Activated CD8-positive, alpha-beta memory T cell treated with anti-CD3 and anti-CD28 coated beads, Interleukin-2, amount 50 U/mL, for 4 hours (primary cell): Measurements from ENCODE around the gene SP7.
"Not testable (repeated sequence)": the region's sequence is repeated elsewhere in the genome, so short reads cannot be mapped to it uniquely, and the experiment has no call there.

Experiments used
- DNase-seq: peaks from one replicate; pipeline ENCODE4 v3.0.0-alpha.2; 2020

Gene SP7

DNA sequence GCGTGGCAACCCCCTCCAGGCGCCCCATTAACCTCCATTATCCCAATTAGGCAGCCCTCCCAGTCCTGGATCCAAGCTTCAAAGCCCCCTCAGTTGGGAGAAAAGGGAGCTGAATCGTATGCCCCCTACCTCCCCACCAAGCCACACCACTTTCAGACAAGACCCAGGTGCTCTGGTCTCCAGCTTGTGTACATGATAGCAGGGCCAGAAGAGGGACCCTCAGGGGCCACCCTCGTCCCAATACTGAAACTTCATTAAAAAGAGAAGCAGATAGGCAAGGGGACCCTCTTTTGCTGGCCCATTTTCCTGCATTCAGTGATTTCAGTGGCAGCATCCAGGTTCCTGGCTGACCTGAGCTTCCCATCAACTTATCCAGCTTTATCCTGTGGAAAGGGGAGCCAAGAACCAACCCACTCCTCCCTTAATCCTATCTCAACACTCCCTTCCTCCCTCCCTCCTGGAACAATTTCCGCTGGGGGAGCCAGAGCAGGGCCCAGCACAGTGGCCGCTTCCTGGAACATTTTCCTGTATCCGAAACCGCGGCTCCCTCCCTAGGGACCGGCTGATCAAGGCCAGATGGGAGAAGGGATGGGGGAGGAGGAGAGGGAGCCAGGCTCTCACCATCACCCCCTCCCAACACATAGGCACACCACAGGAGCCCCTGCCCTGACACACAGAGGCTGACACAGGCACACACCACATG is 9.5 kb upstream of the SP7 start:
- no peak for DNase-seq

DNA sequence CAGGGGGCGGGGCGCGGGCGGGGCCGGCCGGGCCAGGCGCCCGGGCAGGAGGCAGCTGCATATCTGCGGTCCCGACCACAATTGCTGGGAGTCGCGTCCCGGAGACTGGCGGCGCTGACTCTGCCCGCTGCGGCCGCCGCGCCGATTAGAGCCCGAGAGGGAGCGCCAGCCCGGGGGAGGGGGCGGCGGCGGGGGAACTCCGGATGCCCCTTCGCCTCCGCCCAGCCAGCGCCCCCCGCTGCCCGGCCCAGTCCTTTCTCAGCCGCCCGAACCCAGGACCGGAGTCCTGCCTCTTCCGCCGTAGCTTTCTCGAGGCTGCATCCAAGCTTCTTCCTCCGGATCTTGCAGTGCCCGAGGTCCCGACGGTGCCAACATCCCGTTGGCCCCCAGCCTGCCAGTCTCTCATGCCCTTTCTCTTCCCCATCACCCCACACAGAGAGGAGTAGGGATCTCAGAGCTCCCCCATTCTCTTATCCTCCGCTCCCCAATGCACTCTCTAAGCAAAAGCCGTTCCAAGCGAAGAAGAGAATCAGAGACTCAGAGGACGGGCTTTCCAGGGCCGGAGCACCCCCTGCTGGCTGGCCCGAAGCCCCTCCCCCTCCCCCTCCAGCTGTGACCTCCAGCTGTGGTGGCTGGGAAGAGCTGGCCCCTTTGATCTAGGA is 8.8 kb upstream of the SP7 start:
- peak; percentile 71 for DNase-seq

DNA sequence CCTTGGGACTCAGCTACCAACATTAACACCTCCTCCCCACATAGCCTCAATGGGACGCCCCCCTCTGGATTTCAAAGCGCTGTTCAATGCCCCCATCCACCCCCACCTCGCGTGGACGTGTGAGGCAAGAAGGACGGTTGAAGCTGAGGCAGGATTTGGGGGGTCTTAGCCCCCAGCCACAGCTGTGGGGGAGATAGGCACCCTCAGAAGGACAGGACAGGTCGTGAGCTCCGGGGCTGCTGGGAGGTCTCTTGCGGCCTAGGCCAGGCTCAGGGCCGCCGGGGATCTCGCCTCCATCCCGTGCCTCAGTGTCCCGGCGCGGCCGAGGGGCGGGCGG is 8.3 kb upstream of the SP7 start:
- no peak for DNase-seq

GRCh38 chr12:53343969-53344368 is 7.8 kb upstream of the SP7 start:
- DNase-seq, result no peak

DNA sequence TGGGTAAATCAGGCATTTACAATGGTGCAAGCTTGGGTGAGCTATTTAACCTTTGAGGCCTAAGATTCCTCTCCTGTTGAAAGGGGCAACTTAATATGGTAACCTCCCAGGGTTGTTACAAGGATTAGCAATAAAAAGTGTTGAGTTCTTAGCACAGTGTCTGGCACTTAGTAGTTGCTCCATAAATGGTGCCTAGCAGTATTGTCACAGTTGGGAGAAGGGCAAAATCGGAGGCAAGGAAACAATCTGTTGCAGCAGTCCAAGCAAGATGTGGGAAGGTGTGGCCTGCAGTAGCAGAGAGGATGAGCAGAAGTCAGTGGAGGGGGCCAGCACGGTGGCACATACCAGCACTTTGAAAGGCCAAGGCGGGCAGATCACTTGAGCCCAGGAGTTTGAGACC is 7.3 kb upstream of the SP7 start:
- DNase-seq, result no peak

DNA sequence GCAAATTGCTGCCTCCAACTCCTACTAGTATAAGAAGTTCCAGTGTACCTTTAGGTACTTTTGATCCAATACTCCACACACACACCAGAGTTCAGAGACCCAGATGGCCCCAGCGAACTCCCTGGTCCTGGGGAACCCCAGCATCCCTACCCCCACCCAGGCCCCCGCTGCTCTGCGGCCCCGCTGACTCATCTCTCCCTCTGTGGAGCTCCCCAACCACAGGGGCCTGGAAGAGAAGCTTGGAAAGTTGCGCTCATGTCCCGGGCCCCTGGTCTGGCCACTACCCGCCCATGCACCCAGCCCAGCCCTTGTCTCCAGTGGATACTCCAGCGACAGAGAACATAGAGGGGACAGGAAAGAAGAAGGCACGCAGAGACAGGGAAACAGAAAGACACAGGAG is 4.2 kb upstream of the SP7 start:
- DNase-seq, result no peak

DNA sequence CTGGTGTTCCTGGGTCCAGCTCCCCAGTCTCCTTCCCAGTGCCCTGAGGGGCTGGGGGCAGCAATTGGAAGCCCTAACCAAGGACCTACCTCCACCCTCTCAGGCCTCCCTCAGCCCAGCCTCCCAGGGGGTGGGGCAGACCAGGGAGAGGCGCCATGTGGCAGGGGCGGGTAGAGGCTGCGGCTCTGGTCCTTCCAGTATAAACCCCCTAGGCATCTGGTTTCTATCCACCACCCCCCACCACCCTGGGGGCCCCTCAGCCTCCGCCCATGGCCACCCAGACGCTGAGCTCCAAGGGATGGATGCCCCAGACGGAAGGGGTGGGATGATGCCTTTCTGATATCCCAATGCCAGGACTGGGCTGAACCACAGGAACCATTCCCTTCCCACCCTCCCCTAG is 2.8 kb upstream of the SP7 start:
- DNase-seq, result no peak

DNA sequence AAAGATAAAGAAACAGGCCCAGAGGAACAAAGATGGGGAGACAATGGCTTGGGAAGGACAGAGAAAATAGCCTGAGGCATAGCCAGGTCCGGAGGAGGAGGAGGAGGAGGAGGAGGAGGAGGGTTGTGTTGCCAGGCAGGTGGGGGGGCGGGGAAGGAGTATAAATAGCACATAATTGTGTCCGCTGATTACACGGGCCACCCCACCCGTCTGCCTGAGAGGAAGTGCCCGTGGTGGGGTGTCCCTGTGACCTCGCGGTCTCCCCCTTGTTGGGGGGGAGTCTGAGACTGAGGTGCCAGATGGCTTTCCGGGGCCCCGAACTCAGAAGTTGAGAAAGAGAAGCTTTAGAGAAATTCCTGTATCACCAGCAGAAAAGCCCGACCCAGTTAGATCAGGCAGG is 1.9 kb upstream of the SP7 start:
- no peak for DNase-seq

DNA sequence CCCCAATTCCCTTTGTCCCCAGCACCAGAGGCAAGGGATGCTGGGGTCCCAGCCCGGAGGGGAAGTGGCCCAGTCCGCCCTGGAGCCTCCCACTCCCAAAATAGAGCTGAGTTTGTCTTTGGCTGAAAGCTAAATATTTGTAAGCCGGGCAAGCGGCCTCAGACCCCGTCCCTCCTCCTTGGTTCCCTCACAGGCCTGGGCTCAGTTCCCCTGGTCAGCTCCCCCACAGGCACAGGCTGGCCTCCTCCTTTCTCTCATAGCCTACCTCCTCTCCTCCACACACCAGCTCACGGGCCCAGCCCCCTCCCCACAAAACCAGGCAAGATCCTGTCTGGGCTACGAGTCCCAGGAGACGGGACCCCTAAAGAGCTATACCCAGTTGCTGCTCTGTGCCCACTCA is 1.3 kb downstream of the SP7 start:
- DNase-seq, result no peak

DNA sequence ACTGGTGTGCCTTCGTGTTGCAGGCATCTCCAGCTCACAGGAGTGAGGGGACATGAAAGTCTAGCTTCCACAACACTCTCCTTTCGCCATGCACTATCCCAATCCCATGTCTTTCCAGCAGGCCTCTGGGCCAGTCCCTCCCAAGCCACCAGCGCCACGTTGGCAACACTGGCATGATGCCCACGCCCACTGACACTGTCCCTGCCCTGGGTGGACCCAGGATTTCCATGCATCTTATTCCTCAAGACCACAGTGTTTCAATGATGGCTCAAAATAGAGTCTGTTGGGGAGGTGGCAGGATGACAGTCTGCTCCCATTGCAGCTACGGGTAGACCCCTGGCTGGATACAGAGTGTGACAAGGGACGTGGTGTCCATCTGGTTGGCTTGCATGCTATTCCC is 2.3 kb downstream of the SP7 start:
- no peak for DNase-seq

- DNase-seq, result no peak
Measured at GRCh38 chr12:53333289-53333688, 2.9 kb downstream of the SP7 start.

GRCh38 chr12:53332744-53333143 is 3.4 kb downstream of the SP7 start:
- DNase-seq, result no peak

DNA sequence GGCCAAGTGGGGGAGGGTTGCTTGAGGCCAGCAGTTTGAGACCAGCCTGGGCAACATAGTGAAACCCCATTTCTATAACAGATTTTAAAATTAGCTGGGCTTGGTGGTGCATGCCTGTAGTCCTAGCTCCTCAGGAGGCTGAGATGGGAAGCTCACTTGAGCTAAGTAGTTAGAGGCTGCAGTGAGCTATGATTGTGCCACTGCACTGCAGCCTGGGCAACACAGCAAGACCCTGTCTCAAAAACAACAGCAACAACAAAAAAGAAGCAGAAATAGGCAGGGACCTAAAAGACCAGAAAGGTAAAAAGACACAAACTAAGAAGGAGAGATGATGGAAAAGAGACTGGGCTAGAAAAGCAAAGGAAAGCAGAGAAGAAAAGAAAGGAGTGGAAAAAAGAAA is 3.8 kb downstream of the SP7 start:
- DNase-seq, result not testable (repeated sequence)

DNA sequence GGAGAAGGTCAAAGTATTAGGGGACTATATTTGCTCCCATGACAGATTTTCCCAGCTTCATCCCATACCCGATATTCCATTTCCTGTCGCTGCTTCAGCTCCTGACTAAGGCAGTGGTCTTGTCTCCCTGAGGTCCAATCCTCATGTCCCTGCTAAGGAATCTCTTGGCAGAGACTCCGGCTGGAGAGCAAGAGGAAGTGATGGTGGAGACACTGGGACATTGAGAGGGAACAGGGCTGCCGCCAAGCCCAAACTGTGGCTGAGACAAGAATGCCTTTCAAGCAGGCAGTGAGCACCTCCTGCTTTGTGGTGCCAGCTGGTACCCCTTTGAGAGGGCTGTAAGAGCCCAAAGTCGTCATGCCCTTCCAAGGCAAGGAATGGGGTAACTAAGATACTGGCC is 5.5 kb downstream of the SP7 start:
- no peak for DNase-seq

DNA sequence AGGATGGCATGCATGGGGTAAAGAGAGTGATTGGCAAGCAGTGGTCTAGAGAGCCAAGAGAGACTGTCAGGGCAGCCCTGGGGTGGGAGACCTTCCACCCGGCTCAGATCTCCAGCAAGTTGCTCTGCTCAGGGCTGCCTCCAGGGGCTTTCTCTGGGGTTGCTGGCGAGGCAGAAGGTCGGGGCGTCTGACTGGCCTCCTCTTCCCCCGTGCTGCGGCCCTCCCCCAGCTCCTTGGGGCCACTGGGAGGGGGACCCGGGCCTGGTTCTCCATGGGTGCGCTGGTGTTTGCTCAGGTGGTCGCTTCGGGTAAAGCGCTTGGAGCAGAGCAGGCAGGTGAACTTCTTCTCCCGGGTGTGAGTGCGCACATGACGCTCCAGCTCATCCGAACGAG is 8.1 kb downstream of the SP7 start:
- DNase-seq, result no peak

DNA sequence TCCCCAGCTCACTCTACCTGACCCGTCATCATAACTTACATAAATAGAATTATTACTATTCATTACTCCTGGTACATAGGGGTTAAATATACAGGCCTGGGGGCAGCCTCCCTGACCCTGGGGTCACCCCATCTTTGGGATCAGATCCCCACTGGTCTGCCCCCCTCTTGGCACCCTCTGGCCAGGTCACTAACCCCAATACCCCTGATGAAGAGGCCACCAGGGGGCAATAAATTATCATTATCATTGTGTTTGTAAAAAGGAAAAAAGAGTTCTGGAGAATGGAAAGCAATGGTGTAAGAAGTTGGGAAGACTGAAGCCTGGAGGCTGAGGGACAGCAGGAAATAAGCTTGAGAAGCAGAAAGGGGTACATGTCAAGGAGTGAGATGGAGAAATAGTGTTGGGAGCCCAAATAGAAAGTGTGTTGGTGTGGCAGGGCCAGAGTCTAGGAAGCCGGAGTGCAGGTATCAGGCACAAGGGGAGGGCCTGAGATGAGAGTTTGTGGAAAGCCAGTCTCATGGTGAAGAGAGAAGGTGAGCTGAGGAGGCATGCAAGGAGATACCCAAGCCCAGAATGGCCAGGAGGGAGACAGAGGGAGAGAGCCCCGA is 8.6 kb downstream of the SP7 start:
- DNase-seq, result no peak

DNA sequence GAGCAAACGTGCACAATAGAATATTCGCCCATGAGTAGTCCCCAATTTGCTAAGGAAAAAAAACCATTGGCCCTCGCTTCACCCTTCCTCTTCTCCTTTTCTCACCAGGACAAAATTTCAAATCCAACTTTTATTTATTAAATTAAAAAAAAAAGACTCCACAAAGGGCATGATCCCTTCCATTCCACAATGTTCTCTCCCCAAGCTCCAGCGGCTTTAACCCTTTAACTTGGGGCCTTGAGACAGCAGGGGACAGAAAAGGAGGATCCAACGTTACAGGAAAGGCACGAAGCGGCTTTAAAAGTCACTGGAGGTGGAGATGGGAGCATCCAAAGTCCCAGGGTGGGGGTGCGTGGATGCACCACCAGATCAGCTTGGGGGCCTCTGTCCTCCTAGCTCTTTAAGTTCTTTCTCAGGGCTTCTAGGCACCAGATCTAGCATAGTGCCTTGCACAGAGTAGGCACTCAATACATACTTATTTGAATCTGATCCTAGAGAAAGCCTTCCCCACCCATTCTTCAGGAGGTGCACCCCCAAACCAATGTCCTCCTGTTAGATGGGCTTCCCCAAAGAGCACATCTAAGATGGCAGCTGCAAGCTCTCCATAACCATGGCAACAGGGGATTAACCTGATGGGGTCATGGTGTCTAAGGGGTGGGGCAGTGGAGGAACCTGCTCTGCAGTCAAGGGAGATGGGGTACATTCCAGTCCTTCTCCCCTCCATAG is 9.5 kb downstream of the SP7 start:
- no peak for DNase-seq

DNA sequence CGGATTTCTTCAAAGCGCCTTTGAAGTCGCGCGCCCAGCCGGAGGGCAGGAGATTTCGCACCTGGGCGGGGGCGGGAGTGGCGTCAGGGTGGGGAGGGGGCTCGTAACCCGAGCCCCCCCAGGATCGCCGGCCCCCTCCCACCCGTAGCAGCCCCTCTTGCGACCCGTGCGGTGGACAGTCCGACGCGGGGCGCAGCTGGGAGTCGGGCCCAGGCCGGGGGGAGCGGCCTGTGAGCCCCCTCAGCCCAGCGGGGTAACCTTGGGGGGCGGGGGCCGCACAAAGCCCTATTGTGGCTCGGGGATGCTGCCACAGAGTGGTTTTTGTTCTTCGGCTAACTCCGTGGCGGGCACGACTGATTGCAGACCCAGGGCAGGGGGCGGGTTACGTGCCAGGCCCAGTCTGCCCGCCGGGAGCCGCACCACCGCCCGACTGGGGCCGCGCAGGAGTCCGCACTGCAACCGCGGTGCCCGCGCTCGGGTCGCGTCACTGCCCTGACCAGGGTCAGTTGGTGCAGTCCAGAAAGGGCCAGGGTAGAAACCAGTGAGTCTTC is 10.6 kb downstream of the SP7 start:
- DNase-seq, result peak; percentile 24

DNA sequence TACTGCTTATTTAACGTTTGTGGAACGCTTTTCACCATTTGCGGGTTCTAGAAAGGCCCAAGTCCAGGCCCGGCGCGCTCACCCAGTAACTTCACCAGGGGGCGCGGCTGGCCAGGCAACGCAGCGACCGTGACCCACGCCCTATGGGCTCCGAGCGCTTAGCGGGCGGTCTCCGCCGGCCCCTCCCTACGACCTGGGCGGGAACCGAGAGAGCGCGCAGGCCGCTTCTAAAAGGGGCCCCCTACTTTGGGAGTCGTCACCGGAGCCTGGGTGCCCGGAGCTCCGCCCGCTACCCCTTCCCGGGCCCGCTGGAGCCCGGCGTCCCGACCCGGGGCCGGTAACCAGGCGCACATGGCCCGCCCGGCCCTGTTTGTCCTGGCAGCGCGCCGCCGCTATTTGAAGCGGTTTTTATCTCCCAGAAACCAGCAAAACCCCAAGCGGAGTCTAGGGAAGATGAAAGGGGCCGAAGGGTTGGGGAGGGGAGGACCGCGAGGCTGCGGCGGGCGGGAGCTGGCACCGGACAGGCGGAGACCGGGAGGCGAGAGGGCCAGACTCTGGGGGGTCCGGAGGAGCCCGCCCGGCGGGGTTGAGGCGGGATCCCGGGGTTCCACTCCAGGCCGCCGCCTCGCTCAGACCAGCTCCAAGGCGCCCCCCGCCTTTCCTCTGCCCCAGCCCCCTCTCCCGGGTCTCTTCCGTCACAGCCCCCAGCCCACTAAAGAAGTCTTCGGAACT is 11.2 kb downstream of the SP7 start:
- peak; percentile 86 for DNase-seq

GRCh38 chr12:53324113-53324778 is 11.9 kb downstream of the SP7 start:
- DNase-seq, result peak; percentile 51

GRCh38 chr12:53320352-53321195 is 15.6 kb downstream of the SP7 start:
- no peak for DNase-seq
